Measurements from ENCODE around the gene PRG3. TPM values are rescaled to one million over a fixed set of nuclear protein-coding genes. Genes with fewer than 3 reads are reported as not detected.

The PRG3 gene
- total and polyA plus RNA-seq, 3 donors from 2014 or later = not detected

DNA sequence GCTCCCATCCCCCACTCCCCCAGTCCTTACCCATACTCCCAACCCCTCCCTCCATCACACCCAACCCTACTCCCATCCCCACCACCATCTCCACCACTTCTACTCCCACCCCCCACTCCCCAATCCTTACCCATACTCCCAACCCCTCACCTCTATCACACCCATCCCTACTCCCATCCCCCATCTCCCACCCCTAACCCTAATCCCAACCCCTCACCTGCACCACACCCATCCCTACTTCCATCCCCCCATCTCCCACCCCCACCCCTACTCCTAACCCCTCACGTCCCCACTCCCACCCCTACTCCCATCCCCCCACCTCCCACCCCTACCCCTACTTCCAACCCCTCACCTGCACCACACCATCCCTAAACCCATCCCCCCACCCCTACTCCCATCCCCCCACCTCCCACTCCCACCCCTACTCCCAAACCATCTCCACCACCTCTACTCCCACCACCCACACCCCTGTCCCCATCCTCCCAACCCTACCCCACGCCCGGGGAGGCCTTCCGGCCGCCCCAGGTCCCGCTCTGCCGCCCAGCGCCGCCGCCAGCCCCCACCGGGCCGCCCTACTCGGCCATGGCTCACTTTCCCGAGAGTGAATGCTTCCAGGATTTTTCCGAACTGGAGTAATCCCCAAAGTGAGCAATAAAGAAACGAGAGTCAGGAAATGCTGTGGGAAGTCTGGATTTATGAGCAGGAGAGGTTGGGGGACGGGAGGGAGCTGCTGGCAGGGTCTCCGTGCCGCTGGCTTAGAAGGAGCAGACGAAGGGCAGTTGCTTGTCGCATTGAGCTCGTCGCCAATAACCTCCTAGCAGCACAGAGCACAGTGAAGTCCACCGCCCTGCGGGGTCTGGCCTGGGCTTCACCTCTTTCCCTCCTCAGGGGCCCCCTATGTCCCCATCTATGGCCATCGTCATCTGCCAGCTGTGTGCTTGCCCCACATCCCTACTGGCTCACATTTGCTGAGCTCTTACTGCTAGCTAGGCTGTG lies 4.6 kb downstream of the PRG3 start:
- Histone ChIP-seq H3K4me3 (no peak overlapping the region), H3K36me3 (ENCODE audit: low read depth, missing control alignments) (no peaks in the 10 kb centered on the region), H3K27ac (no peak overlapping the region), H3K4me1 (no peaks in the 10 kb centered on the region), H3K27me3 (no peaks in the 10 kb centered on the region), H3K9me3 (no peaks in the 10 kb centered on the region)
- TF ChIP-seq, protein P1, sequence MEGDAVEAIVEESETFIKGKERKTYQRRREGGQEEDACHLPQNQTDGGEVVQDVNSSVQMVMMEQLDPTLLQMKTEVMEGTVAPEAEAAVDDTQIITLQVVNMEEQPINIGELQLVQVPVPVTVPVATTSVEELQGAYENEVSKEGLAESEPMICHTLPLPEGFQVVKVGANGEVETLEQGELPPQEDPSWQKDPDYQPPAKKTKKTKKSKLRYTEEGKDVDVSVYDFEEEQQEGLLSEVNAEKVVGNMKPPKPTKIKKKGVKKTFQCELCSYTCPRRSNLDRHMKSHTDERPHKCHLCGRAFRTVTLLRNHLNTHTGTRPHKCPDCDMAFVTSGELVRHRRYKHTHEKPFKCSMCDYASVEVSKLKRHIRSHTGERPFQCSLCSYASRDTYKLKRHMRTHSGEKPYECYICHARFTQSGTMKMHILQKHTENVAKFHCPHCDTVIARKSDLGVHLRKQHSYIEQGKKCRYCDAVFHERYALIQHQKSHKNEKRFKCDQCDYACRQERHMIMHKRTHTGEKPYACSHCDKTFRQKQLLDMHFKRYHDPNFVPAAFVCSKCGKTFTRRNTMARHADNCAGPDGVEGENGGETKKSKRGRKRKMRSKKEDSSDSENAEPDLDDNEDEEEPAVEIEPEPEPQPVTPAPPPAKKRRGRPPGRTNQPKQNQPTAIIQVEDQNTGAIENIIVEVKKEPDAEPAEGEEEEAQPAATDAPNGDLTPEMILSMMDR (IDR thresholded peaks at IDR 0.05) = no peak
- TF ChIP-seq POLR2A (IDR thresholded peaks at IDR 0.05) = no peak
- WGBS, 2 donors = 41 to 48% methylated on average over 17 to 23 of the region's 26 CpGs
- intact Hi-C loops (cut with DNase I; ENCODE audit: low total_unique reads) = no loop called here
- no peak for DNase-seq

DNA sequence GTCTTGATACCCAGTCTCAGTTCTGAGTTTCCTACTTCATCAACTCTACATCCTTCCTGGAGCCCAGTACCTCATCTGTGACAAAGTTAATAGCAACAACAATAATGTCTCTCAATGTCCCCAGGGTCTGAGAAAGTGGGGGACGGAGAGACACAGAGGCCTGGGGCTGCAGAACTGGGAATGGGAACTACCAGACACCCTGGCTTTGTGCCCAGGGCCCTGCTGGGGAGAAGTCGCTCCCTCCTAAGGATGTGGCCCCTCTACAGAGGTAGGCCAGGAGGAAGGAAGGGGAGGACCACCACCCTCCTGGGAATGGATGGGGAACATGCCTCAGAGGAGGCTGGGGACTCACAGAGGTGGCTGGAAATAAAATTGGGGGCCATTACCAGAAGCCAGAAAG lies 5.5 kb downstream of the PRG3 start:
- no peak for TF ChIP-seq POLR2A (IDR thresholded peaks at IDR 0.05)
- TF ChIP-seq, protein P1 (IDR thresholded peaks at IDR 0.05) = no peak
- 85 to 89% methylated on average over 2 of the region's 2 CpGs for WGBS, 2 donors

DNA sequence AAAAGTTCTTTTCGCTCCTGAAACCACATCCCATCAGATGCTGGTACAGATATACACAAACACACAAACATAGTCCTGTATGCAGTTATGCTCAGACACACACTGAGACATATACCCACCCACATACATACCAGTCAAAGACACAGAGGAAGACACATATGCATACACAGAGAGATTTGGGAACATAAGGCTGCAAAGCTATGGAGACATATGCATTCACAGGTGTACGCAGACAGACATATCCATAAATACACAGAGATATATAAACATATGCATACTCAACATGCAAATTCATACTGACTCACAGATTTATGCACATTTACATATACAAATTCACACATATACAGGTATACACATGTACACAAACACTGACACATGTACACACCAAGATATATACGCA lies 6.0 kb downstream of the PRG3 start:
- DNase-seq = no peak
- TF ChIP-seq, protein P1 (IDR thresholded peaks at IDR 0.05) = no peak
- WGBS, 2 donors = 89 to 94% methylated on average over 3 of the region's 3 CpGs
- intact Hi-C loops (cut with DNase I; ENCODE audit: low total_unique reads) = no loop called here
- no peak overlapping the region for H3K27ac ChIP-seq
- no peaks in the 10 kb centered on the region for H3K36me3 ChIP-seq (ENCODE audit: low read depth, missing control alignments)
- H3K27me3 ChIP-seq = no peaks in the 10 kb centered on the region
- H3K4me3 ChIP-seq = no peak overlapping the region
- no peaks in the 10 kb centered on the region for H3K4me1 ChIP-seq
- H3K9me3 ChIP-seq = no peaks in the 10 kb centered on the region

More for the DNA sequence above, 5.5 kb downstream of the PRG3 start:
- no peak for DNase-seq
- Histone ChIP-seq H3K9me3 (no peaks in the 10 kb centered on the region), H3K27ac (no peak overlapping the region), H3K27me3 (no peaks in the 10 kb centered on the region), H3K4me1 (no peaks in the 10 kb centered on the region), H3K4me3 (no peak overlapping the region), H3K36me3 (ENCODE audit: low read depth, missing control alignments) (no peaks in the 10 kb centered on the region)
- intact Hi-C loops (cut with DNase I; ENCODE audit: low total_unique reads) = no loop called here

DNA sequence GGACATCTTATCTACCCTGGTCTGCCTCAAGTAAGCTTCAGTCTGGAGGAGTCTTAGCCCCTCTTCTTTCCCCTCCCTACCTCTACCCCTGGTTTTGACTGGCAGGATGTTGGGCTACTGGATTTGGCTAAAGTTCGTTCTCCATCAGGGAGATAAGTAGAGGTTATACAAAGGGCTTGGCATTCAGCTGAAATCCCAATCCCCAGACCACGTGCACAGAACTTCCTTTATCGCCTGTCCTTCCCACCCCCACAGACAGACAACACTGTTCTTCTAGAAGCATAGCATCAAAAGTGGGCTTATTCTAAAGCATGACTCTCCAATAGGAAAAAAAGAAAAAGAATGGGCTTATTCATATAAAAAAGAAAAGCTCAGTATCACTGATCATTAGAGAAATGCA lies 7.8 kb downstream of the PRG3 start:
- intact Hi-C loops (cut with DNase I; ENCODE audit: low total_unique reads) = no loop called here
- H3K4me1 ChIP-seq = no peaks in the 10 kb centered on the region
- no peaks in the 10 kb centered on the region for H3K9me3 ChIP-seq
- no peak overlapping the region for H3K4me3 ChIP-seq
- no peaks in the 10 kb centered on the region for H3K27me3 ChIP-seq
- TF ChIP-seq POLR2A (IDR thresholded peaks at IDR 0.05) = no peak
- TF ChIP-seq, protein P1 (IDR thresholded peaks at IDR 0.05) = no peak
- 36 to 52% methylated on average over 3 of the region's 3 CpGs for WGBS, 2 donors
- H3K36me3 ChIP-seq (ENCODE audit: low read depth, missing control alignments) = no peaks in the 10 kb centered on the region
- no peak overlapping the region for H3K27ac ChIP-seq
- no peak for DNase-seq

DNA sequence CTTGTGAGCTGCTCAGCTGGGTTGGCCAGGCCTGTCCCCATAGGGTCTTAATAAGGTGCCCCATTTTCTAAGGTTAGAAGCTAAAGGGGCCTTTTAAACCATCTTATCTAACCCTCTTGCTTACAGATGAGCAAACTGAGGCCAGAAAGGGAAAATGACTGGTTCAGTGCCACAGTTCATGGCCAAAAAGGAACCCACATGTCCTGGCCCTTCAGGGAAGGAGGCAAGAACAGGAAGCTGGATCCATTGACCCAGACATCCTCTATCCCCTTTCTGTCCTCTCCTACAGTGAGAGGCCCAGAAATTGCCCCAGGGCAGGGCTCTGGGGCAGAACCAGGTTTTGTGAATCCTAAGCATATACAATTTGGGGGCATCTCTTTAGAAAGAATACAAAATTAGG lies 10.0 kb downstream of the PRG3 start:
- Histone ChIP-seq H3K27ac (no peak overlapping the region), H3K27me3 (no peaks in the 10 kb centered on the region), H3K36me3 (ENCODE audit: low read depth, missing control alignments) (no peaks in the 10 kb centered on the region), H3K4me3 (no peak overlapping the region), H3K9me3 (no peaks in the 10 kb centered on the region), H3K4me1 (no peaks in the 10 kb centered on the region)
- intact Hi-C loops (cut with DNase I; ENCODE audit: low total_unique reads) = no loop called here
- no peak for DNase-seq
- no peak for TF ChIP-seq POLR2A (IDR thresholded peaks at IDR 0.05)
- TF ChIP-seq, protein P1 (IDR thresholded peaks at IDR 0.05) = no peak
